Measurements from ENCODE around the gene TACR2.

The TACR2 gene

GRCh38 chr10:69366738-69367137 is 50.0 kb downstream of the TACR2 start:
- no peak for DNase-seq

GRCh38 chr10:69364232-69364940 is 52.3 kb downstream of the TACR2 start:
- DNase-seq = no peak

GRCh38 chr10:69363666-69364065 is 53.1 kb downstream of the TACR2 start:
- DNase-seq = no peak

GRCh38 chr10:69362471-69362954 is 54.2 kb downstream of the TACR2 start:
- DNase-seq = no peak

- DNase-seq = no peak
Measured at GRCh38 chr10:69361303-69361614, 55.5 kb downstream of the TACR2 start.

- DNase-seq = no peak
Measured at GRCh38 chr10:69360485-69361302, 56.0 kb downstream of the TACR2 start.

GRCh38 chr10:69359594-69359993 is 57.1 kb downstream of the TACR2 start:
- DNase-seq = no peak

GRCh38 chr10:69359148-69359547 is 57.6 kb downstream of the TACR2 start:
- no peak for DNase-seq

GRCh38 chr10:69358148-69358795 is 58.4 kb downstream of the TACR2 start:
- DNase-seq = no peak

GRCh38 chr10:69356187-69356586 is 60.5 kb downstream of the TACR2 start:
- DNase-seq = no peak

GRCh38 chr10:69353977-69354635 is 62.6 kb downstream of the TACR2 start:
- no peak for DNase-seq

All from activated gamma-delta T cell (primary cell).